GM12878 (cell line): ENCODE measurements around the gene ZIC5.

Experiments
- CTCF ChIP-seq, 3 experiments: IDR thresholded peaks in 2 of 3; conservative IDR thresholded peaks in 1 of 3; 2 replicates each; pipeline ENCODE4 v1.5.1; 2011; ENCODE audit warnings: low read depth in 3 of 3, low read length in 3 of 3, mild to moderate bottlenecking in 3 of 3, control low read depth in 2 of 3, moderate library complexity in 2 of 3, inconsistent platforms in 1 of 3, mixed read lengths in 1 of 3; ENCODE audit not compliant: control insufficient read depth in 2 of 3, insufficient read depth in 1 of 3; ENCODE audit errors: extremely low read depth in 1 of 3
- EGR1 ChIP-seq, 2 experiments: IDR thresholded peaks; 1 replicate in 1 of 2; 2 replicates in 1 of 2; pipeline ENCODE4 v1.6.1; 2011 to 2012; ENCODE audit warnings: low read depth in 2 of 2, low read length in 2 of 2, borderline replicate concordance in 1 of 2, mild to moderate bottlenecking in 1 of 2, moderate library complexity in 1 of 2
- EZH2 ChIP-seq: IDR thresholded peaks from 2 replicates; pipeline ENCODE4 v1.6.1; 2012; ENCODE audit warnings: low read depth, mild to moderate bottlenecking, control low read depth, inconsistent platforms, low read length, borderline replicate concordance; ENCODE audit not compliant: control insufficient read depth
- HCFC1 ChIP-seq: fragments of 150-350 bp; IDR thresholded peaks from 2 replicates; pipeline ENCODE4 v1.6.1; 2014; ENCODE audit warnings: low read length
- HDAC6 ChIP-seq: fragments of 200-600 bp; sonication (generic); IDR thresholded peaks from one replicate; pipeline ENCODE4 v1.8.0; 2017; ENCODE audit warnings: antibody characterized with exemption; ENCODE audit not compliant: unreplicated experiment
- MAX ChIP-seq: IDR thresholded peaks from 2 replicates; pipeline ENCODE4 v1.6.1; 2012; ENCODE audit warnings: low read depth, low read length, improper control_type of control experiment
- MXI1 ChIP-seq: fragments of 150-350 bp; IDR thresholded peaks from 2 replicates; pipeline ENCODE4 v1.6.1; 2011; ENCODE audit warnings: low read depth, mild to moderate bottlenecking, inconsistent platforms, low read length, improper control_type of control experiment
- PAX5 ChIP-seq: IDR thresholded peaks from 2 replicates; pipeline ENCODE4 v1.6.1; 2011; ENCODE audit warnings: low read depth, low read length, borderline replicate concordance
- POLR2A ChIP-seq: IDR thresholded peaks from 2 replicates; pipeline ENCODE4 v1.6.1; 2011; ENCODE audit warnings: low read depth, mild to moderate bottlenecking, low read length
- RAD21 ChIP-seq: IDR thresholded peaks from 2 replicates; pipeline ENCODE4 v1.6.1; 2011; ENCODE audit warnings: mild to moderate bottlenecking, low read depth, low read length, moderate library complexity; ENCODE audit not compliant: insufficient read depth
- YY1 ChIP-seq: IDR thresholded peaks from 2 replicates; pipeline ENCODE4 v1.6.1; 2011; ENCODE audit warnings: low read depth, mild to moderate bottlenecking, low read length
- ZZZ3 ChIP-seq: IDR thresholded peaks from 2 replicates; pipeline ENCODE4 v1.6.1; 2011; ENCODE audit warnings: low read depth; ENCODE audit not compliant: control insufficient read depth, insufficient read length

GRCh38 chr13:99977334-99977911 is 5.9 kb upstream of the ZIC5 start:
- TF ChIP-seq RAD21, result no peak
- TF ChIP-seq MAX, result no peak
- TF ChIP-seq PAX5, result no peak
- no peak for TF ChIP-seq EZH2
- no peak for TF ChIP-seq ZZZ3
- TF ChIP-seq CTCF (IDR thresholded peaks at IDR 0.05 in 2 of 3, conservative IDR thresholded peaks at IDR 0.05 in 1 of 3; ENCODE audit: control insufficient read depth in 2 of 3, extremely low read depth in 1 of 3, insufficient read depth in 1 of 3, low read depth in 3 of 3, low read length in 3 of 3), result no peak
- TF ChIP-seq YY1, result no peak
- TF ChIP-seq HDAC6, result no peak
- TF ChIP-seq EGR1 (IDR thresholded peaks at IDR 0.05; ENCODE audit: borderline replicate concordance in 1 of 2, low read depth in 2 of 2, low read length in 2 of 2), result no peak
- no peak for TF ChIP-seq POLR2A
- TF ChIP-seq MXI1, result no peak
- no peak for TF ChIP-seq HCFC1
